ENCODE data around the gene TAC4.

DNA sequence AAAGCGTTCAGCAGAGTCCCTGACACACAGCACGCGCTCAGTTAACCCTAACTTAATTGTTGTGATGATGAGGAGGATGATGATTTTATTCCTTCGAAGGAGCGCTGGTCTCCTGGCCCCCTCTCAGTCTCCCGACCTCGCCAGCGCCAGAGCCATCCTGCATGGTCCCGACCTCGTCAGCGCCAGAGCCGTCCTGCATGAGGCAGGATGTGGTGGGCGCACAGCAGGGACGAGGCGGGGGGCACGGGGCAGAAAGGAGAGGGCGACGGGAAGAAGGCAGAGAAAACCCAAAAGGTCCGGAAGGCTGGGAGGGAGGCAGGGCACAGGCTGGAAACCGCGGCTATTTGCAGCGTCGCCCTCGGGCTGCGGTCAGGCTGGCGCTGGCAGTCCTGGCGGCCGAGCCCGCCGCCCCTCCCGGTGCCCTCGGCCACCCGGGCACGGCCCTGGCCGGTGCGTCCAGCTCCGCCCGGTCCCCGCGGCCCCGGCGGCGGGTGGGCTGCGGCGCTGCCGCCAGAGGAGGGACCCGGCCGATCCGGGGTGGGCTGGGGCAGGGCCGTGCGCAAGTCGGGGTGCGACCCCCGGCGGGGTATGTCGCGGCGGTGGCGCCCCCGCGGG, 3.0 kb upstream of the TAC4 start:
- TF ChIP-seq, protein P1, sequence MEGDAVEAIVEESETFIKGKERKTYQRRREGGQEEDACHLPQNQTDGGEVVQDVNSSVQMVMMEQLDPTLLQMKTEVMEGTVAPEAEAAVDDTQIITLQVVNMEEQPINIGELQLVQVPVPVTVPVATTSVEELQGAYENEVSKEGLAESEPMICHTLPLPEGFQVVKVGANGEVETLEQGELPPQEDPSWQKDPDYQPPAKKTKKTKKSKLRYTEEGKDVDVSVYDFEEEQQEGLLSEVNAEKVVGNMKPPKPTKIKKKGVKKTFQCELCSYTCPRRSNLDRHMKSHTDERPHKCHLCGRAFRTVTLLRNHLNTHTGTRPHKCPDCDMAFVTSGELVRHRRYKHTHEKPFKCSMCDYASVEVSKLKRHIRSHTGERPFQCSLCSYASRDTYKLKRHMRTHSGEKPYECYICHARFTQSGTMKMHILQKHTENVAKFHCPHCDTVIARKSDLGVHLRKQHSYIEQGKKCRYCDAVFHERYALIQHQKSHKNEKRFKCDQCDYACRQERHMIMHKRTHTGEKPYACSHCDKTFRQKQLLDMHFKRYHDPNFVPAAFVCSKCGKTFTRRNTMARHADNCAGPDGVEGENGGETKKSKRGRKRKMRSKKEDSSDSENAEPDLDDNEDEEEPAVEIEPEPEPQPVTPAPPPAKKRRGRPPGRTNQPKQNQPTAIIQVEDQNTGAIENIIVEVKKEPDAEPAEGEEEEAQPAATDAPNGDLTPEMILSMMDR (conservative IDR thresholded peaks at IDR 0.05; ENCODE audit: low read length), result no peak
- TF ChIP-seq EZH2phosphoT487 (IDR thresholded peaks at IDR 0.05; ENCODE audit: borderline replicate concordance, low read depth, low read length), result no peak
